Non-pigmented ciliary epithelial cell (primary cell): Measurements from ENCODE around the gene NR6A1.

Source experiments
- DNase-seq: peaks from one replicate; pipeline ENCODE4 v3.0.0-alpha.2; 2010; ENCODE audit warnings: low read depth

Gene NR6A1

GRCh38 chr9:124574534-124575375 is 196.4 kb downstream of the NR6A1 start:
- peak; percentile 30 for DNase-seq

- no peak for DNase-seq
Measured at GRCh38 chr9:124570942-124571666, 200.0 kb downstream of the NR6A1 start.

- DNase-seq = no peak
Measured at GRCh38 chr9:124569942-124570341, 201.2 kb downstream of the NR6A1 start.

GRCh38 chr9:124567362-124567761 is 203.7 kb downstream of the NR6A1 start:
- DNase-seq = no peak

- no peak for DNase-seq
Measured at GRCh38 chr9:124562328-124562727, 208.8 kb downstream of the NR6A1 start.

DNA sequence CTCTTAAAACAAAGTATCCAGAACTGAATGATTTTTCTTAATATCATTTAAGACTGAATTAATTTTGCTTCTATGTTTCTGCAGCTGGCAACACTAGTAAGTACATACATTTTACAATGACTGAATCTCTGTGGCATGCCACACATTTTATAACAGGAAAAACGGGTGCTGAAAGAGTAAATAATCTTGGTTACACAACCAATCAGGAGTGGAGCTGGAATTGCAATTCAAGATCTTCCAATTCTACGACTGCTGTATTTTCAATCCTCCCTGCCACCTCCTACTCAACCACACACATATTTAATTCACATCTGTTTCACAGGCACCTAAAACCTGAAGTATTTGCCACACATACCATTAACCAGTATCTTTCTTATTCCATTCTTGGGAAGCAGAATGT is 211.2 kb downstream of the NR6A1 start:
- peak; percentile 55 for DNase-seq

- no peak for DNase-seq
Measured at GRCh38 chr9:124558777-124559470, 212.2 kb downstream of the NR6A1 start.

DNA sequence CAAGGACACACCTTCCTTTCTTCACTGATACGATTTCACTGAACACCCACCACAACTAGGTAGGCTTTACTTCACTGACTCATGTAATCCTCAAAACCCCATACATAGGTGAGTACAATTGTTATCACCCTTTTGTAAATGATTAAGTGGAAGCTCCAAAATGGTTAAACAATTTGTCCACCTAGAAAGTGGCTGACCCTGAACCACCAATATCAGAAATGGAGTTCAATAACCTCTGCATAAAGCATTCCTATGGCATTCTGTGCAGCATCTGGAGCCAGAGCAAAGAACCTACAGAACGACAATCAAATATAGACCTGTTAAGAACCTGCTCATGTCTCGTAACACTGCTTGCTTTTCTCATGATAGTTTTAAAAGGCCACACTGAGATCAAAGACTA is 213.2 kb downstream of the NR6A1 start:
- DNase-seq = no peak

- no peak for DNase-seq
Measured at GRCh38 chr9:124555043-124555442, 216.1 kb downstream of the NR6A1 start.

DNA sequence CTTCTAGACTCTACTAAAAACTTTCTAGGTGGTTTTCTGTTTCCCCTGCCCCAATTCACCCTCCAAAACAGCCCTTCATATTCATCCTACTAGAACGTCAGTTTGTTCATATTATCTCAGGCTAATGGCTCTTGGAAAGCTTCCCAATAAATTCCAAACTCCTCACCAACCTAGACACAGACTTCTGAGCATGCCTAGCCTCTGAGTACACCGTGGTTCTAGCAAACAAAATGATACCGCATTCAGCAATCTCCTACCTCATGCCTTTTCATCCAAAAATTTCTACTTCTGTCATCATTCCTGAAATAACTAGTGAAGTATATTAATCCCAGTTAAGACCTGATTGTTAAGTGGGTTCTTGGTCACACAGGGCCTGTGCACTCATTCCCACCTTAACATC is 217.4 kb downstream of the NR6A1 start:
- peak; percentile 83 for DNase-seq

DNA sequence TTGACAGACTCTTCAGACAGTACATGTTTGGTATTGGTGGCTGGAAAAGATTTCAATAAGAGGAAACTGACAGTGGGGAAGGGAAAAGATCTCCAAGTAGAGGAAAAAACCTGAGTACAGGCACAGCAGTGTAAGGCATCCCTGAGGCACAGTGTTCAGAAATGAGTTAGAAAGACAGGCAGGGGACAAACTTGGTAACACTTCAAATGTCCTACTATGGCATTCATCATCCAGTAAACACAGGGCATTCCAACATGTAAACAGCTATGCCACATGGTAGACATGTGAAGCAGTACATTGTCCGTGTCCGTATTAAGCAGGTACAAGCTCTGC is 218.9 kb downstream of the NR6A1 start:
- no peak for DNase-seq

DNA sequence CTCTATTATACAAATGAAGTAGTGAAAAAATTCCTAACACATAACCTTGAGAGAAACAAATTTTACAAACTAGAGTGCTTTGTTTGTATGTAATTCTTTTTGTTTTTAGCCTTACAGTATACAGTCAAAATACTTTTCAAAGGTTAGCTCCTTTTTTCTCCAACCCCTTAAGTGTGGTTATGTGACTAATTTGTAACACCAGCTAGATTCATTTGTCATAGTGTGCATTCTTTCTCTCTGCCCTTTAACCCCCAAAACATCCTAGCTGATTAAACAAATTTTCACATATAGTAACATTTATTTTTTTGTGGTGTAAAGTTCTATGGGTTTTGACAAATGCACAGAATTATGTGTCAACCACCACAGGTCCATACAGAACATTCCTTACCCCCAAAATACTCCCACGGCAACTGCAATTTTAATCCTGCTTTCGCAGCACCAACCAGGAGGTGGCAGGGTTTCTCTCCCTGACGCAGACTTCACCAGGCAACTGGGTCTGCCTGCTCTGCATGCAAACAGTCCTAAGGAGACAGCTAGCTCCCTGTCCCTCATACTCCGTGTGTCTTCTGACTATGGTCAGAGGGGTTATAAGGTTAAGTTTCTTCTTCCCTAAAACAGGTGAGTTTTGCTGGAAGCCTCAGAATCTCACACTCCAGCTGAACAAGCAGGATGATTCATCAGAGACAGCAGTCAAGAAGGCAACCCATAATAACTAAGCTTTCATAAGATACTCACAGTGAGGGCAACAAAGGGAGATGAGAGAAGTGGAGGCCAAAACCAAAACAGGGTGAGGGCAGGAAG is 219.4 kb downstream of the NR6A1 start:
- peak; percentile 63 for DNase-seq

GRCh38 chr9:124550072-124550471 is 221.0 kb downstream of the NR6A1 start:
- no peak for DNase-seq

GRCh38 chr9:124549016-124549415 is 222.1 kb downstream of the NR6A1 start:
- DNase-seq = no peak

DNA sequence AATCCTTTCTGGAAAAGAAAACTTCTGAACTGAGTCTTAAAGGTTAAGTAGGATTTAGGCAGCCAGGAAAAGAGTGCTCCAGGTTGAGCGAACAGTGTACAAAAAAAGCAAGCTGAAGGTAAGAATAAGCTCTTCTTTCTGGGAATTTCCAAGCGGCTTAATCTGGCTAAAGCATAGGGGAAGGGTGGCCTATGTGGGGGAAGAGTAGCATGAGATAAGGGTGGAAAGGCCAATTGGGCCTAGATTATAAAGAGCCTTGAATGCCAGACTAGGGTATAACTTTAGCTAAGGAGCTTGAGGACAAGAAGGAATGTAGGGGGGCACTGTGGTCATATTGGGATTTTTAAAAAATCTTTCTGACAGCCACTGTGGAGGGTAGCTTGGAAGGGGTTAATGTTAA is 226.6 kb downstream of the NR6A1 start:
- no peak for DNase-seq

GRCh38 chr9:124541824-124542223 is 229.3 kb downstream of the NR6A1 start:
- no peak for DNase-seq

DNA sequence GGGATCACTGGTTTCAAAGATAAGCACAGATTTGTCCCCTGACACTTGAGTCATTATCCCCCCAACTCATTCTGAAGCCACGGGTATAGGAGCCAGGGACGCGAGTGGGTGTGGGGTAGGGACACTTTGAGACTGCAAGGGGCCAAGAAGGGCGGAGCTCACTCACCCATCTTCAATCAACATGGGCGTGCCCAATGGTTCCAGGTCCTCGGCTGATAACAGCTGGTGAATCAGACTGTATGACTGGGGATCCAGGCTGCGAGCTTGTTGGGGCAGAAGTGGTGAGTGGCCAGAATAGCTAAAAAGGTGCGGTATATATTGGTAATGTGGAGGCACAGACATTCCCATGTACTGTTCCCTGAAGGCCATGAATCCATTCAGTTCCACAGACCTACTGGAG is 233.2 kb downstream of the NR6A1 start:
- DNase-seq = no peak

DNA sequence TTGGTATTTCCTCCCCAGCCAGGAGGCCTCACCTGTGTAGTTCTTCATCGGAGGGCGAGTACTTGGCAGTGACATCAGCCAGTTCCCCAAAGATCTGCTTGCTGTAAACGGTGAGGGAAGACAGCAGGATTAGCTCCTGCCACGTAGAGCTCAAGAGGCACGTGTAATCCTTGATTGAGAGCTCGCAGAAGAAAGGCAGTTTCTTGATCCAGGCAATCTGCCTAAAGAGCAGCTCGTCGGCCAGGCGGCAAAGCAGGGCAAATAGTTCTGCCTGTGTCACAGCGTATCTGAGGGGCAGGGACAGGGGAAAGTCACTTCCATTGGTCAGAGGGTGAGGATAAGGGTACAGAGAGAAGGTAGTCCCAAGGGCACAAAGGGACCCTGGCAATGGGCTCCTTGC is 235.3 kb downstream of the NR6A1 start:
- no peak for DNase-seq

DNA sequence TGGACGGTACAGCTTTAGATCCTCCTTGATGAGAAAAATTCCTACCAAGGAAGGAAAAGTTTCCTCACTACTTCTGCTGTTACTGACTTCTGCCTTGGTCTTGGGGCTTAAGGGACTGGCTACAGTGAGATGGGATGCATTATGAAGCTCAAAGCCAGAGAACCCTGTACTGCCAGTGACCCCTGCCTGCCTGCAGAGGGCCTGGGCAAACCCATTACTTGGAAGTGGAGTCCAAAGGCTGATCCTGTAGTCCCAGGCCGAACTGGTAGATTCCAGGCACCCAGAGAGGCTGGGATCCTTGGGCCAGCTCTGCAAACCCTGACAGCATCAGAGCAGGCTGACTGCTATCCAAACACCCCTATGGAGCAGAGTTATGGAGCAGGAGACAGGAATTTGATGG is 238.2 kb downstream of the NR6A1 start:
- DNase-seq = no peak

DNA sequence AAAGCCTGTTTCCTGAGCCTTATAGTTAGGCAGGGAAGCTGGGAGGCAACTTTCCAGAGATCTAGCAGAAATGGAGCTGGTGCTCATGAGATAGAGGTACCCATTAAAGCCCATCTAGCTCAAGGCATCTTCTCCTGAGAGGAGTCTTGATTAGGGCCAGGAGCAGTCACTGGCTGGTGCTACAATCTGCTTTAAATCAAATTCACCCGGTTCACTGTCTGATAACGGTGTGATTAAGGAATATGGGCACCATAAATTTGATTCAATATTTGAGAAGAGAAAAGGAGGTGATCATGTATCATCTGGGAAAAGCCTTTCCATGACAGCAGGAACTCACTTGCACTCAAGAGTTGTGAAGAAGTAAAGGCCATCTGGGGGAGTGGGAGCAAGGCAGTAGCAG is 240.0 kb downstream of the NR6A1 start:
- DNase-seq = no peak

DNA sequence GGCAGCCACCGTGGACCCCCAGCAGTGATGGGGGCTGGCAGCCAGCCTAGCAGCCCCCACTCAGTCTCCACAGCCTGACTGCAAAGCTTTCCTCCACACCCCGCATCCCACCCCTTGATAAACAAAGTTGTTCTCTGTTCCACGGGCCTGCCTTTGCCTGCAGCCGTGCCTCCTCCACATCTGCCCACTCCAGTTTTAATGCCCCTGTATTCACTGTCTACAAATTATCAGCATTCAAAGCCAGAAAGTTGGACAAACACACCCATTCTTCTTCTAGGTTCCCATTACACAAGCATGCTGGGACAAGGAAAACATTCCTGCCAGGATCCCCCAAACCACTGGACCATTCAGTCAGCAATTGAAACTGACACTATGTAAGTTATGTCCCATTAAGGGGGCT is 240.9 kb downstream of the NR6A1 start:
- DNase-seq = no peak

DNA sequence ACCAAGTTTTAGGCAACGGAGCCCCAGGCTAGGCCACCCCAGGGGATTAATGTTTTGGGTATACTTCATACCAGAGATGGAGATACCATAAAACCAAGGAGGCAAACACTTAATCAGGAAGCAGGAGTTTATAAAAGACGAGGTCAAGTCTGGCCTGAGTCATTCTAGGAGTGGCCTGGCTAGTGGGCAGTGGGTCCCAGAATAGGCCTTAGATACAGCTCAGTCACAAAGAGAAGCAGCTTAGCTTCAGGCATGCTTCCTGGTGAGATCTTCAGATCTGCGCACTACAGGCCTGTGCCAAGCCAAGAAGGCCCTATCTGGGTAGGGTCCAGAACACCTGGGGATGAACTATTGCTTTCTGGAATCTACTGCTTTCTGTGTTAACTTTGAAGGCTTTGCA is 243.3 kb downstream of the NR6A1 start:
- peak; percentile 6 for DNase-seq
